ENCODE measurements around the gene SRI. TPM values are rescaled to one million over a fixed set of nuclear protein-coding genes. Genes with fewer than 3 reads are reported as not detected.

SRI gene
- total RNA-seq, 4 donors from 2014 or later = 44.5 to 76.6 (median 62.6) TPM

- Histone ChIP-seq H3K27ac (peak overlapping the region in 1 of 4 donors; percentile 21), H3K4me3 (no peak overlapping the region), H3K36me3 (no peaks in the 10 kb centered on the region), H3K4me1 (peaks cover 0 to 23% (median 0%) of the 10 kb centered on the region in 3 donors), H3K9me3 (no peaks in the 10 kb centered on the region), H3K27me3 (no peaks in the 10 kb centered on the region)
- 18 to 29% methylated on average over 2 of the region's 2 CpGs for WGBS, 2 donors
- DNase-seq = no peak
- TF ChIP-seq POLR2A (IDR thresholded peaks at IDR 0.05) (no peak), CTCF (IDR thresholded peaks at IDR 0.05) (no peak)
- intact Hi-C loops (cut with DNase I) = no loop called here
These were observed 4.9 kb upstream of the SRI start for GRCh38 chr7:88224601-88225275.

- Histone ChIP-seq H3K9me3 (no peaks in the 10 kb centered on the region), H3K27ac (no peak overlapping the region), H3K36me3 (no peaks in the 10 kb centered on the region), H3K4me3 (no peak overlapping the region), H3K27me3 (no peaks in the 10 kb centered on the region), H3K4me1 (peaks cover 0 to 33% (median 0%) of the 10 kb centered on the region in 3 donors)
- no peak for TF ChIP-seq CTCF (IDR thresholded peaks at IDR 0.05)
- TF ChIP-seq POLR2A (IDR thresholded peaks at IDR 0.05) = no peak
- 97 to 100% methylated on average over 2 of the region's 2 CpGs for WGBS, 2 donors
- DNase-seq = no peak
- intact Hi-C loops (cut with DNase I) = no loop called here
These were observed 3.4 kb upstream of the SRI start for GRCh38 chr7:88223265-88223664.

- intact Hi-C loops (cut with DNase I) = no loop called here
- no peaks in the 10 kb centered on the region for H3K9me3 ChIP-seq
- H3K4me3 ChIP-seq = peak overlapping the region; percentile 80 to 96 (median 88)
- peak overlapping the region; percentile 85 to 92 (median 90) for H3K27ac ChIP-seq
- TF ChIP-seq POLR2A (IDR thresholded peaks at IDR 0.05) (no peak), CTCF (IDR thresholded peaks at IDR 0.05) (no peak)
- H3K36me3 ChIP-seq = peaks cover 0 to 29% (median 3%) of the 10 kb centered on the region in 3 donors
- no peaks in the 10 kb centered on the region for H3K27me3 ChIP-seq
- H3K4me1 ChIP-seq = peaks cover 4 to 35% (median 4%) of the 10 kb centered on the region in 3 donors
- WGBS, 2 donors = 0 to 1% methylated on average over 27 of the region's 27 CpGs
- DNase-seq = no peak
These were observed 817 bp downstream of the SRI start for GRCh38 chr7:88218836-88219605.

- Histone ChIP-seq H3K27me3 (no peaks in the 10 kb centered on the region), H3K4me3 (peak overlapping the region in 3 of 4 donors; percentile 80 to 96 (median 95)), H3K27ac (peak overlapping the region in 2 of 4 donors; percentile 89 to 91), H3K4me1 (peaks cover 4 to 35% (median 4%) of the 10 kb centered on the region in 3 donors), H3K36me3 (peaks cover 0 to 35% (median 5%) of the 10 kb centered on the region in 3 donors), H3K9me3 (no peaks in the 10 kb centered on the region)
- 39 to 52% methylated on average over 5 of the region's 5 CpGs for WGBS, 2 donors
- no peak for TF ChIP-seq CTCF (IDR thresholded peaks at IDR 0.05)
- TF ChIP-seq POLR2A (IDR thresholded peaks at IDR 0.05) = no peak
- DNase-seq = no peak
- intact Hi-C loops (cut with DNase I) = no loop called here
These were observed 1.5 kb downstream of the SRI start for GRCh38 chr7:88218429-88218745.

All from esophagus squamous epithelium (tissue), 5 donors.